Measurements from ENCODE around the gene LHPP.

Gene LHPP

DNA sequence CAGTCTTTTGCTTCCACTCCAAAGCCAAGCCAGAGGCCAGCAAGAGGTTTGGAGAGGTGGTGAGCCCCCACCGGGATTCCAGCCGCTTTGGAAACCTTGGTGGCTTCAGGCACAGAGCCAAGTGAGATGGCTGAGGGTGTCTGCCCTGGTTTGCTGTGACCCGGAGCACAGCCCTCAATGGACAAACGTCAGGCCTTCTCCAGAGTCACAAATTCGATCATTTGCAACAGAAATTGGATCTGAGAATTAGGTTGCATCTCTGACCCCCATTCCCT is 10.9 kb upstream of the LHPP start:
- no peak for TF ChIP-seq POLR2AphosphoS5 (IDR thresholded peaks at IDR 0.05; ENCODE audit: low read depth)
- TF ChIP-seq SPI1 (IDR thresholded peaks at IDR 0.05; ENCODE audit: borderline replicate concordance, low read depth): no peak
- TF ChIP-seq, protein P1, sequence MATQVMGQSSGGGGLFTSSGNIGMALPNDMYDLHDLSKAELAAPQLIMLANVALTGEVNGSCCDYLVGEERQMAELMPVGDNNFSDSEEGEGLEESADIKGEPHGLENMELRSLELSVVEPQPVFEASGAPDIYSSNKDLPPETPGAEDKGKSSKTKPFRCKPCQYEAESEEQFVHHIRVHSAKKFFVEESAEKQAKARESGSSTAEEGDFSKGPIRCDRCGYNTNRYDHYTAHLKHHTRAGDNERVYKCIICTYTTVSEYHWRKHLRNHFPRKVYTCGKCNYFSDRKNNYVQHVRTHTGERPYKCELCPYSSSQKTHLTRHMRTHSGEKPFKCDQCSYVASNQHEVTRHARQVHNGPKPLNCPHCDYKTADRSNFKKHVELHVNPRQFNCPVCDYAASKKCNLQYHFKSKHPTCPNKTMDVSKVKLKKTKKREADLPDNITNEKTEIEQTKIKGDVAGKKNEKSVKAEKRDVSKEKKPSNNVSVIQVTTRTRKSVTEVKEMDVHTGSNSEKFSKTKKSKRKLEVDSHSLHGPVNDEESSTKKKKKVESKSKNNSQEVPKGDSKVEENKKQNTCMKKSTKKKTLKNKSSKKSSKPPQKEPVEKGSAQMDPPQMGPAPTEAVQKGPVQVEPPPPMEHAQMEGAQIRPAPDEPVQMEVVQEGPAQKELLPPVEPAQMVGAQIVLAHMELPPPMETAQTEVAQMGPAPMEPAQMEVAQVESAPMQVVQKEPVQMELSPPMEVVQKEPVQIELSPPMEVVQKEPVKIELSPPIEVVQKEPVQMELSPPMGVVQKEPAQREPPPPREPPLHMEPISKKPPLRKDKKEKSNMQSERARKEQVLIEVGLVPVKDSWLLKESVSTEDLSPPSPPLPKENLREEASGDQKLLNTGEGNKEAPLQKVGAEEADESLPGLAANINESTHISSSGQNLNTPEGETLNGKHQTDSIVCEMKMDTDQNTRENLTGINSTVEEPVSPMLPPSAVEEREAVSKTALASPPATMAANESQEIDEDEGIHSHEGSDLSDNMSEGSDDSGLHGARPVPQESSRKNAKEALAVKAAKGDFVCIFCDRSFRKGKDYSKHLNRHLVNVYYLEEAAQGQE (IDR thresholded peaks at IDR 0.05; ENCODE audit: insufficient replicate concordance, low read depth): no peak
- TF ChIP-seq, protein P2, sequence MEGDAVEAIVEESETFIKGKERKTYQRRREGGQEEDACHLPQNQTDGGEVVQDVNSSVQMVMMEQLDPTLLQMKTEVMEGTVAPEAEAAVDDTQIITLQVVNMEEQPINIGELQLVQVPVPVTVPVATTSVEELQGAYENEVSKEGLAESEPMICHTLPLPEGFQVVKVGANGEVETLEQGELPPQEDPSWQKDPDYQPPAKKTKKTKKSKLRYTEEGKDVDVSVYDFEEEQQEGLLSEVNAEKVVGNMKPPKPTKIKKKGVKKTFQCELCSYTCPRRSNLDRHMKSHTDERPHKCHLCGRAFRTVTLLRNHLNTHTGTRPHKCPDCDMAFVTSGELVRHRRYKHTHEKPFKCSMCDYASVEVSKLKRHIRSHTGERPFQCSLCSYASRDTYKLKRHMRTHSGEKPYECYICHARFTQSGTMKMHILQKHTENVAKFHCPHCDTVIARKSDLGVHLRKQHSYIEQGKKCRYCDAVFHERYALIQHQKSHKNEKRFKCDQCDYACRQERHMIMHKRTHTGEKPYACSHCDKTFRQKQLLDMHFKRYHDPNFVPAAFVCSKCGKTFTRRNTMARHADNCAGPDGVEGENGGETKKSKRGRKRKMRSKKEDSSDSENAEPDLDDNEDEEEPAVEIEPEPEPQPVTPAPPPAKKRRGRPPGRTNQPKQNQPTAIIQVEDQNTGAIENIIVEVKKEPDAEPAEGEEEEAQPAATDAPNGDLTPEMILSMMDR (IDR thresholded peaks at IDR 0.05; ENCODE audit: insufficient read depth, low read length): no peak
- no peak for TF ChIP-seq GABPA (IDR thresholded peaks at IDR 0.05; ENCODE audit: low read depth)
- Histone ChIP-seq H3K4me3 (replicated peaks; ENCODE audit: insufficient read depth, low read length) (no peak overlapping the region), H3K27me3 (ENCODE audit: insufficient read depth, poor library complexity, severe bottlenecking) (peaks cover 73% of the 10 kb centered on the region), H3K27ac (replicated peaks) (no peak overlapping the region)
- no peak for DNase-seq (ENCODE audit: low read depth in 1 of 2, low spot score in 1 of 2)

DNA sequence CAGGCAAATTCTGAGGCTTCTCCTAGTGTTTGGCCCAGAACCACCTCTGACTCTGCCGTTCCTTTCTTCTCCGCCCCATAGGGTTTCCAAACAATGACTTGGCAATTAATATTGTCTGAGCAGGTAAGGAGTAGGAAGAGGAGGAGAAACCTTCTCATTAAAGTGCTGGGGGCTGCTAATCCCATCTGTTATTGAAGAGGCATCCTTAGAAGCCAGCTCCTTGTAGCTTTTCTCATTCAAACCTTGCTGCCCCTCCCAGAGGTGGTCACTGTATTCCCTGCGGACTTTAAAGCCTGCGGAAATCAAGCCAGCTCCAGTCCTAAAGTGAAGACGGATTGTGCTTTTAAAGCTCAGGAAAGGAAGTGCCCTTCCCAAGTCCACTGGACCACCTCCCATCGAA is 10.3 kb upstream of the LHPP start:
- H3K4me3 ChIP-seq (replicated peaks; ENCODE audit: insufficient read depth, low read length): no peak overlapping the region
- DNase-seq (ENCODE audit: low read depth in 1 of 2, low spot score in 1 of 2): no peak
- peaks cover 73% of the 10 kb centered on the region for H3K27me3 ChIP-seq (ENCODE audit: insufficient read depth, poor library complexity, severe bottlenecking)
- no peak for TF ChIP-seq GABPA (IDR thresholded peaks at IDR 0.05; ENCODE audit: low read depth)
- TF ChIP-seq, protein P2 (IDR thresholded peaks at IDR 0.05; ENCODE audit: insufficient read depth, low read length): no peak
- no peak for TF ChIP-seq SPI1 (IDR thresholded peaks at IDR 0.05; ENCODE audit: borderline replicate concordance, low read depth)
- no peak overlapping the region for H3K27ac ChIP-seq (replicated peaks)

DNA sequence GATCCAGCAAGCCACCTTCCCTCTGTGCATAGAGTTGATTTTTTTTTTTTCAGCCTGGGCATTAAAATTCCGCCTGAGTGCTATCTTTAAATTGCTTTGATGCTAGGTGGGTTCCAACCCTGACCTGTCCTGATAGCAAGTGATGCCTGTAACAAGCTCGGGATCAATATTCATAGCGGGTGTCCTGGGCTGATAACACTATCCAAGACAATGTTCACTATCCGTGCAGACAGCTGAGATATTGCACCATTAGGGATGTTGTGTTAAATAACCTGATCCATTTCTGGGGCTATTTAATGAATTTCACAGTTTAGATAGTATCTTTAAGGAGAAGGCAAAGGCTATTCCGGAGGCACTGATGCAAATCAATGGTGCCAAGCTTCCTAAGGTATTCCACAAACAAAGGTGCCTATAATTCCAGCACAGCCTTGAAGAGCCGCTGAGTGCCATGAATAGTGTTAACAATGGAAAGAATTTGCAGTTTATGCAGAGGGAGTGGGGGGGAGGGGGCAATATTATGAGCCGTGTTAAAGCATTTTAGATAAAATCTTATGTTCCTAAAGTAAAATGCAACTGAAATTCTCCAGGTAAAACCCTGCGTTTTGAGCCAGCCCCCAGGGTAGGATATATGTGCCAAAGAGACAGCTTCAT is 7.5 kb upstream of the LHPP start:
- no peak overlapping the region for H3K4me3 ChIP-seq (replicated peaks; ENCODE audit: insufficient read depth, low read length)

More for the DNA sequence above, 7.5 kb upstream of the LHPP start:
- TF ChIP-seq POLR2AphosphoS5 (IDR thresholded peaks at IDR 0.05; ENCODE audit: low read depth): no peak
- TF ChIP-seq GABPA (IDR thresholded peaks at IDR 0.05; ENCODE audit: low read depth): no peak
- TF ChIP-seq, protein P1 (IDR thresholded peaks at IDR 0.05; ENCODE audit: insufficient replicate concordance, low read depth): no peak
- TF ChIP-seq, protein P2 (IDR thresholded peaks at IDR 0.05; ENCODE audit: insufficient read depth, low read length): no peak
- TF ChIP-seq SPI1 (IDR thresholded peaks at IDR 0.05; ENCODE audit: borderline replicate concordance, low read depth): no peak
- peaks cover 50% of the 10 kb centered on the region for H3K27me3 ChIP-seq (ENCODE audit: insufficient read depth, poor library complexity, severe bottlenecking)
- DNase-seq (ENCODE audit: low read depth in 1 of 2, low spot score in 1 of 2): no peak
- H3K27ac ChIP-seq (replicated peaks): no peak overlapping the region
